GM06990 (cell line): ENCODE results near the gene ZNF280A.

ENCODE experiments used
- DNase-seq: peaks from one replicate; pipeline ENCODE4 v3.0.0-alpha.2; 2011; ENCODE audit not compliant: insufficient read length; ENCODE audit errors: extremely low read depth
- H3K27me3 ChIP-seq: replicated peaks from 2 replicates; pipeline ENCODE4 v1.6.0; 2011; ENCODE audit warnings: low read length; ENCODE audit not compliant: control insufficient read depth, insufficient read depth
- H3K36me3 ChIP-seq: 2 replicates; pipeline ENCODE4 v1.5.1; 2011; ENCODE audit warnings: low read length; ENCODE audit not compliant: control insufficient read depth, insufficient read depth
- H3K4me3 ChIP-seq: replicated peaks from 2 replicates; pipeline ENCODE4 v1.5.1; 2011; ENCODE audit warnings: low read depth, mild to moderate bottlenecking, control low read depth, low read length
- CTCF ChIP-seq: IDR thresholded peaks from 2 replicates; pipeline ENCODE4 v1.5.1; 2011; ENCODE audit warnings: low read length, control low read depth, mild to moderate bottlenecking, inconsistent platforms; ENCODE audit not compliant: insufficient read depth, poor library complexity, severe bottlenecking

The ZNF280A gene

DNA sequence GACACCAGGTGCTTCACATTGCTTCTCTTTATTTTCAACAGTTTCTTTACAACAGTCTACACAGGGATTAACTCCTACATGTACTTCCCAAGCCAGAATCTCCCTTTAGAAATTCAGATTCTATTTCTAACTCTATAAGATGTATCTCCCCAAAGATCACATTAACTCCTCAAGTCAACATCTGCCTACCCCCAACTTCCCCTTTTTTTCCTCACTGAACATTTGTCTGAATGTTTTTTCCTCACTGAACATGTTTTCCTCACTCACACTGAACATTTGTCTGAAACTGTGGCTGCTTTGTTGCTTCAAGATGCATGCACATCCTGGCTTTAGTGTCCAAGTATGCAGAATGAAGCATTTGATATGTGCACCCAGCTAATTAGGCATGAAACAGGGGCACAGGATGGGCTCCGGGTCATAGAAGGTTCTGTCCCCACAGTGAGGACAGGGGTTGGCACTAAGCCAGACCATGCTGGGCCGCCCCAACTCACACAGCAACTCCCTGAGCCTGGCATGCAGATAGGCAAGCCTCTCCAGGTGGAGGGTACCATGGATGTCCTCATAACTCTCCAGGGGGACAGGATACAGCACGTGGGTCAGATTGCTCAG is 27.7 kb upstream of the ZNF280A start:
- no peaks in the 10 kb centered on the region for H3K36me3 ChIP-seq
- H3K27me3 ChIP-seq = no peaks in the 10 kb centered on the region

GRCh38 chr22:22547226-22547625 is 27.2 kb upstream of the ZNF280A start:
- TF ChIP-seq CTCF = no peak
- no peaks in the 10 kb centered on the region for H3K36me3 ChIP-seq

More for the DNA sequence above, 27.7 kb upstream of the ZNF280A start:
- no peak overlapping the region for H3K4me3 ChIP-seq
- DNase-seq = no peak
- TF ChIP-seq CTCF = no peak

GRCh38 chr22:22546490-22546889 is 26.4 kb upstream of the ZNF280A start:
- H3K4me3 ChIP-seq = no peak overlapping the region
- no peak for DNase-seq
- no peak for TF ChIP-seq CTCF
- no peaks in the 10 kb centered on the region for H3K36me3 ChIP-seq
- no peaks in the 10 kb centered on the region for H3K27me3 ChIP-seq

More at GRCh38 chr22:22547226-22547625, 27.2 kb upstream of the ZNF280A start:
- Histone ChIP-seq H3K27me3 (no peaks in the 10 kb centered on the region), H3K4me3 (no peak overlapping the region)
- no peak for DNase-seq

DNA sequence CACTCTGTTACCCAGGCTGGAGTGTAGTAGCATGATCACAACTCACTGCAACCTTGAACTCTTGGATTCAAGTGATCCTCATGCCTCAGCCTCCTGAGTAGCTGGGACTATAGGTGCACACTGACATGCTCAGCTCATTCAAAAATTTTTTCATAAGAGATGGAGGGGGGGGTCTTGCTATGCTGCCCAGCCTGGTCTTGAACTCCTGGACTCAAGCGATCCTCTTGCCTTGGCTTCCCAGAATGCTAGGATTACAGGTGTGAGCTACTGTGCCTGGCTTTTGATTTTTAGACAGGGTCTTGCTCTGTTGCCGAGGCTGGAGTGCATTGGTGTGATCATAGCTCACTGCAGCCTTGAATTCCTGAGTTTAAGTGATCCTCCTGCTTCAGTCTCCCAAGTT is 25.0 kb upstream of the ZNF280A start:
- H3K36me3 ChIP-seq = no peaks in the 10 kb centered on the region
- no peak for DNase-seq
- no peak for TF ChIP-seq CTCF
- H3K27me3 ChIP-seq = no peaks in the 10 kb centered on the region
- no peak overlapping the region for H3K4me3 ChIP-seq

DNA sequence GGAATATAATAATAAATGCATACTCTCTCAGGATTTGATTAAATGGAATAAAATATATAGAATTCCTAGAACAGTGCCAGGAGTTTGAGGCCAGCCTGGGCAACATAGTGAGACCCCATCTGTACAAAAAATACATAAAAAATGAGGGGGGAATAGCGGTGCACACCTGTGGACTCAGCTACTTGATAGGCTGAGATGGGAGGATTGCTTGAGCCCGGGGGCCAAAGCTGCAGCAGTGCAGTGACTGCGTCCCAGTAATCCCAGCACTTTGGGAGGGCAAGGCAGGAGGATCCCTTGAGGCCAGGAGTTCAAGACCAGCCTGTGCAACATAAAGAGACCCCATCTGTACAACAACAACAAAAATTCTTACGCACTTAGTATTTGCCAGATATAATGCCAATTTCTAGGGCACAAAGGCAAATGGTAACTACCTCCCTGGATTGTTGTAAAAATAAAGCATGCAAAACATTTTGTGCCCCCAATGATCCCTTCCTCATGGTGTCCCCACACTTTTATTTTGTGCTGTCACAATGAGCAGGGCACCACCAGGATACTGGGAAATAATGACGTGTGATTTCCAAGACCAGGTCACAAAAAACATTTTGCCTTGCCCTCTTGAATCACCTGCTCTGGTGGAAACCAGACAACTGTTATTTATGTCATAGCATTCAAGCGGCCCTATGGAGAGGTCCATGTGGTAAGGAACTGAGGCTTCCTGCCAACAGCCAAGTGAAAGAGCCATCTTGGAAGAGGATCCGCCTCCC is 18.3 kb upstream of the ZNF280A start:
- H3K36me3 ChIP-seq = no peaks in the 10 kb centered on the region
- no peak overlapping the region for H3K4me3 ChIP-seq
- no peaks in the 10 kb centered on the region for H3K27me3 ChIP-seq
- no peak for TF ChIP-seq CTCF
- no peak for DNase-seq
